ENCODE results near the gene SPG21. TPM values are rescaled to one million over a fixed set of nuclear protein-coding genes. Genes with fewer than 3 reads are reported as not detected.
"Not testable (repeated sequence)": the region's sequence is repeated elsewhere in the genome, so short reads cannot be mapped to it uniquely, and the experiment has no call there.

Gene SPG21
- total and polyA plus RNA-seq, 11 donors: 34.9 to 70.3 (median 48.7) TPM

GRCh38 chr15:65027593-65027992 is 37.9 kb upstream of the SPG21 start:
- intact Hi-C loops (cut with DNase I): no loop called here
- 84 to 88% (median 86%) methylated on average over 1 of the region's 1 CpG for WGBS, 4 donors
- ATAC-seq (no peak), DNase-seq (no peak)
- H3K36me3 ChIP-seq: peaks cover 0 to 43% (median 37%) of the 10 kb centered on the region in 9 donors
- H3K27me3 ChIP-seq: peaks cover 0 to 2% (median 0%) of the 10 kb centered on the region in 9 donors
- H3K27ac ChIP-seq: peak overlapping the region in 1 of 12 donors; percentile 74
- no peak for TF ChIP-seq POLR2A (IDR thresholded peaks at IDR 0.05)
- TF ChIP-seq CTCF (IDR thresholded peaks at IDR 0.05): no peak
- peak overlapping the region in 5 of 12 donors; percentile 13 to 92 (median 77) for H3K4me3 ChIP-seq
- H3K9me3 ChIP-seq: no peaks in the 10 kb centered on the region
- peaks cover 0 to 19% (median 10%) of the 10 kb centered on the region in 12 donors for H3K4me1 ChIP-seq

- 87 to 94% (median 92%) methylated on average over 6 of the region's 6 CpGs for WGBS, 4 donors
- H3K9me3 ChIP-seq: no peaks in the 10 kb centered on the region
- intact Hi-C loops (cut with DNase I): no loop called here
Observed at GRCh38 chr15:65026756-65027155, 37.0 kb upstream of the SPG21 start.

GRCh38 chr15:65021488-65021887 is 31.8 kb upstream of the SPG21 start:
- Histone ChIP-seq H3K36me3 (peaks cover 0 to 99% (median 91%) of the 10 kb centered on the region in 9 donors), H3K4me3 (no peak overlapping the region), H3K27ac (no peak overlapping the region), H3K9me3 (no peaks in the 10 kb centered on the region), H3K4me1 (no peaks in the 10 kb centered on the region), H3K27me3 (no peaks in the 10 kb centered on the region)
- DNase-seq (no peak), ATAC-seq (no peak)
- intact Hi-C loops (cut with DNase I): no loop called here
- no peak for TF ChIP-seq CTCF (IDR thresholded peaks at IDR 0.05)
- TF ChIP-seq POLR2A (IDR thresholded peaks at IDR 0.05): no peak

More at GRCh38 chr15:65026756-65027155, 37.0 kb upstream of the SPG21 start:
- TF ChIP-seq CTCF (IDR thresholded peaks at IDR 0.05): no peak
- no peak for TF ChIP-seq POLR2A (IDR thresholded peaks at IDR 0.05)
- no peak for ATAC-seq
- peaks cover 0 to 18% (median 10%) of the 10 kb centered on the region in 12 donors for H3K4me1 ChIP-seq
- DNase-seq: no peak
- H3K27ac ChIP-seq: no peak overlapping the region
- H3K4me3 ChIP-seq: no peak overlapping the region
- no peaks in the 10 kb centered on the region for H3K27me3 ChIP-seq
- peaks cover 0 to 51% (median 42%) of the 10 kb centered on the region in 9 donors for H3K36me3 ChIP-seq

- Histone ChIP-seq H3K4me1 (no peaks in the 10 kb centered on the region), H3K27ac (no peak overlapping the region), H3K27me3 (no peaks in the 10 kb centered on the region), H3K9me3 (no peaks in the 10 kb centered on the region), H3K36me3 (peaks cover 0 to 99% (median 91%) of the 10 kb centered on the region in 9 donors), H3K4me3 (no peak overlapping the region)
- 88 to 100% (median 95%) methylated on average over 1 of the region's 1 CpG for WGBS, 4 donors
- no peak for TF ChIP-seq CTCF (IDR thresholded peaks at IDR 0.05)
- TF ChIP-seq POLR2A (IDR thresholded peaks at IDR 0.05): no peak
- DNase-seq (no peak), ATAC-seq (no peak)
- intact Hi-C loops (cut with DNase I): no loop called here
Observed at GRCh38 chr15:65020419-65020818, 30.7 kb upstream of the SPG21 start.

GRCh38 chr15:65011198-65011597 is 21.5 kb upstream of the SPG21 start:
- peaks cover 0 to 11% (median 2%) of the 10 kb centered on the region in 12 donors for H3K9me3 ChIP-seq
- H3K4me3 ChIP-seq; intact Hi-C loops (cut with DNase I); DNase-seq; H3K27me3 ChIP-seq; H3K4me1 ChIP-seq; ATAC-seq; H3K27ac ChIP-seq: not testable (repeated sequence)
- H3K36me3 ChIP-seq: peaks cover 0 to 81% (median 51%) of the 10 kb centered on the region in 9 donors
- WGBS, 4 donors: 66 to 97% (median 95%) methylated on average over 4 of the region's 4 CpGs
